ENCODE results near the gene MXI1. TPM values are rescaled to one million over a fixed set of nuclear protein-coding genes. Genes with fewer than 3 reads are reported as not detected.
A peak's percentile ranks its signal among the peaks of the same experiment; 100 is the strongest.

MXI1 gene
- total and polyA plus RNA-seq, 7 donors, result 52.2 to 148 (median 92.0) TPM

- intact Hi-C loops (cut with DNase I), result loop anchor here (5.0 kb wide), 1 partner anchor 266 kb away; the partner anchor contains the start of gene ADD3
- Histone ChIP-seq H3K27ac (peak overlapping the region; percentile 58 to 77 (median 75)), H3K4me3 (no peak overlapping the region), H3K36me3 (no peaks in the 10 kb centered on the region), H3K4me1 (peaks cover 0 to 70% (median 50%) of the 10 kb centered on the region in 4 donors), H3K9me3 (no peaks in the 10 kb centered on the region), H3K27me3 (no peaks in the 10 kb centered on the region)
- peak; percentile 53 to 68 (median 64) for TF ChIP-seq POLR2AphosphoS5 (IDR thresholded peaks at IDR 0.05)
- TF ChIP-seq EP300 (IDR thresholded peaks at IDR 0.05), result peak in 2 of 4 donors; percentile 22 to 67
- TF ChIP-seq POLR2A (IDR thresholded peaks at IDR 0.05), result no peak
- TF ChIP-seq CTCF (IDR thresholded peaks at IDR 0.05), result no peak
- WGBS, 2 donors, result 68 to 83% methylated on average over 4 of the region's 4 CpGs
- DNase-seq, result peak; percentile 95
These were observed 66.1 kb downstream of the MXI1 start for GRCh38 chr10:110273474-110273873.

GRCh38 chr10:110274072-110274627 lies 66.7 kb downstream of the MXI1 start:
- intact Hi-C loops (cut with DNase I), result loop anchor here (5.0 kb wide), 1 partner anchor 267 kb away; the partner anchor contains the start of gene ADD3
- no peak for DNase-seq
- peaks cover 0 to 70% (median 49%) of the 10 kb centered on the region in 4 donors for H3K4me1 ChIP-seq
- H3K27ac ChIP-seq, result peak overlapping the region; percentile 58 to 77 (median 75)
- H3K9me3 ChIP-seq, result no peaks in the 10 kb centered on the region
- H3K4me3 ChIP-seq, result no peak overlapping the region
- H3K27me3 ChIP-seq, result no peaks in the 10 kb centered on the region
- TF ChIP-seq POLR2AphosphoS5 (IDR thresholded peaks at IDR 0.05), result no peak
- TF ChIP-seq POLR2A (IDR thresholded peaks at IDR 0.05), result no peak
- TF ChIP-seq EP300 (IDR thresholded peaks at IDR 0.05), result no peak
- no peak for TF ChIP-seq CTCF (IDR thresholded peaks at IDR 0.05)
- H3K36me3 ChIP-seq, result no peaks in the 10 kb centered on the region

DNA sequence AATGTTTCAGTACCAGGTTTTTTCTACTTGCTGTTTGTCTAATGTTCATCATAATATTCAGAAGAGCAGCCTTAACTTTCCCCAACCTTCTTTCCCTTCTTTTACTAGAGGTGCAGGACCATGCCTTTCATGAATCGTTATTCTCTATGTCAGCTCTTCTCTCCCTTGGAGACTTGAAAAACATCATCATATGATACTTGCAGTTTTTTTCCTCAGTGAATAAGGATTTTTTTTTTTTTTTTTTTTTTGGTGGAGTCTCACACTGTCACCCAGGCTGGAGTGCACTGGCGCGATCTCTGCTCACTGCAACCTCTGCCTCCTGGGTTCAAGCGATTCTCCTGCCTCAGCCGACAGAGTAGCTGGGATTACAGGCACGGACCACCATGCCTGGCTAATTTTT lies 67.2 kb downstream of the MXI1 start:
- TF ChIP-seq POLR2A (IDR thresholded peaks at IDR 0.05) (no peak), EP300 (IDR thresholded peaks at IDR 0.05) (no peak), POLR2AphosphoS5 (IDR thresholded peaks at IDR 0.05) (no peak), CTCF (IDR thresholded peaks at IDR 0.05) (no peak)
- 94 to 97% methylated on average over 6 of the region's 6 CpGs for WGBS, 2 donors
- peaks cover 0 to 70% (median 46%) of the 10 kb centered on the region in 4 donors for H3K4me1 ChIP-seq
- peaks cover 0 to 2% (median 0%) of the 10 kb centered on the region in 4 donors for H3K36me3 ChIP-seq
- no peak overlapping the region for H3K4me3 ChIP-seq
- intact Hi-C loops (cut with DNase I), result loop anchor here (5.0 kb wide), 3 partner anchors 47 to 392 kb away; partner anchors contain the start of gene ADD3
- H3K9me3 ChIP-seq, result no peaks in the 10 kb centered on the region
- no peaks in the 10 kb centered on the region for H3K27me3 ChIP-seq
- no peak for DNase-seq
- peak overlapping the region; percentile 58 to 77 (median 75) for H3K27ac ChIP-seq

DNA sequence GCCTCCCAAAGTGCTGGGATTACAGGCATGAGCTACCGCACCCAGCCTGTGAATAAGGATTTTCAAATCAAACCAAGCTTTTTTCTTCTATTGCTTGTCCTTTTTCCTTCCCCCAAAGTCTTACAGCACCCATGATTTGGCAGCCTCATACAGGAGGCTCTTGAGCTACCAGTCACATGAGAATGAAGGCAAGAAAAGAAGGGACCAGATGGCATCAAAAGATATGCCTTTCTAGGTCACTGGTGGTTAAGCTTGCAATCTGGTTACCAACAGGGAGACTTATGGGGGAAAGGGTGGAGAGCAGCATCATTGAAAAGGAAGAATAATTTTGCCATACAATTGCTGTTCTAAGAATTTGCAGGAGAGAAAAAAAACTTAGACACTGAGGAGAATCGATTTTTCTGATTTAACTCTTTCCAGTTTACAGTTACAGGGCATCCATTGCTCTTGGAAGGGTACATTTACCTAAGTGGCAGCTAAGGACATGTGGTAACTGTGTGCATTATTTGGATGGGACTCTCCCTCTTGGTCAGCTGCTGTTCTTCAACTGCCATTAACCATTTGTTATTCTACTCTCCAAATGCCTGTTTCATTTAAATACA lies 67.8 kb downstream of the MXI1 start:
- H3K9me3 ChIP-seq, result no peaks in the 10 kb centered on the region
- H3K4me3 ChIP-seq, result no peak overlapping the region
- TF ChIP-seq CTCF (IDR thresholded peaks at IDR 0.05) (no peak), POLR2A (IDR thresholded peaks at IDR 0.05) (no peak), EP300 (IDR thresholded peaks at IDR 0.05) (no peak), POLR2AphosphoS5 (IDR thresholded peaks at IDR 0.05) (no peak)
- no peaks in the 10 kb centered on the region for H3K27me3 ChIP-seq
- H3K4me1 ChIP-seq, result peaks cover 0 to 67% (median 40%) of the 10 kb centered on the region in 4 donors
- peak overlapping the region; percentile 58 to 77 (median 75) for H3K27ac ChIP-seq
- intact Hi-C loops (cut with DNase I), result loop anchor here (5.0 kb wide), 2 partner anchors 48 to 393 kb away; no protein-coding TSS in a partner anchor
- DNase-seq, result no peak
- H3K36me3 ChIP-seq, result peaks cover 0 to 7% (median 0%) of the 10 kb centered on the region in 4 donors
- 70 to 72% methylated on average over 2 of the region's 2 CpGs for WGBS, 2 donors

Measured in sigmoid colon (tissue), 7 donors.